Stomach (tissue), 9 donors: Measurements from ENCODE around the gene TENT4B. TPM values are rescaled to one million over a fixed set of nuclear protein-coding genes. Genes with fewer than 3 reads are reported as not detected.

Experiments
- DNase-seq, 2 donors: peaks; one replicate each; pipeline versions ENCODE4 v3.0.0 to v3.0.0-alpha.2; 2013 to 2019
- H3K27ac ChIP-seq, 5 donors: fragments of 200-600 bp in 4 of 5; sonication (generic) in 4 of 5; one replicate each; pipeline ENCODE4 v1.5.1; 2013 to 2019; ENCODE audit warnings: mild to moderate bottlenecking in 1 of 5, moderate library complexity in 1 of 5
- H3K27me3 ChIP-seq, 3 donors: fragments of 200-600 bp; sonication (generic); one replicate each; pipeline ENCODE4 v1.5.1; 2017 to 2019; ENCODE audit warnings: mixed run types in 1 of 3
- H3K36me3 ChIP-seq, 4 donors: fragments of 200-600 bp; sonication (generic); 1 replicate in 3 of 4; 2 replicates in 1 of 4; pipeline ENCODE4 v1.5.1; 2016 to 2019
- H3K4me1 ChIP-seq, 4 donors: fragments of 200-600 bp; sonication (generic); one replicate each; pipeline ENCODE4 v1.5.1; 2016 to 2019
- H3K4me3 ChIP-seq, 4 donors: fragments of 200-600 bp; sonication (generic) in 3 of 4; one replicate each; pipeline ENCODE4 v1.5.1; 2016 to 2019; ENCODE audit warnings: mild to moderate bottlenecking in 1 of 4
- H3K9me3 ChIP-seq, 4 donors: fragments of 200-600 bp; sonication (generic); one replicate each; pipeline ENCODE4 v1.5.1; 2016 to 2019
- EP300 ChIP-seq: sonication (generic); formaldehyde crosslinking; IDR thresholded peaks from one replicate; pipeline ENCODE4 v1.6.1; 2017; ENCODE audit warnings: antibody characterized with exemption
- POLR2A ChIP-seq, 4 donors: fragments of 450-650 bp; IDR thresholded peaks; one replicate each; pipeline ENCODE4 v1.6.1; 2016; ENCODE audit warnings: antibody characterized with exemption in 4 of 4, control low read depth in 2 of 4, mild to moderate bottlenecking in 1 of 4, moderate library complexity in 1 of 4
- POLR2AphosphoS5 ChIP-seq, 3 donors: sonication (generic); formaldehyde crosslinking; IDR thresholded peaks; one replicate each; pipeline ENCODE4 v1.6.1; 2016; ENCODE audit warnings: antibody characterized with exemption in 3 of 3
- whole genome bisulfite sequencing, 5 donors: extraction: QIAGEN DNeasy Blood & Tissue Kit in 3 of 5; methylation state at CpG; one replicate each; pipeline versions ENCODE4 v1.1.5 to v1.1.7; 2013 to 2018; 5-methylcytosine and 5-hydroxymethylcytosine counted together
- intact Hi-C: fragments of 100-400 bp; cut with DNase I; formaldehyde crosslinking; loops from one replicate; pipeline ENCODE4 v1.15.1; 2023; ENCODE audit warnings: low total_unique reads
- polyA plus RNA-seq, 3 donors: library from polyadenylated mRNA; stranded (reverse); fragments of 200-250 nt; gene quantifications; one replicate each; pipeline ENCODE4 v1.2.3, GENCODE V29; 2013
- total RNA-seq, 5 donors: library from RNA; depleted of rRNA; stranded (reverse); fragments of >200 nt; gene quantifications; one replicate each; pipeline versions ENCODE4 v1.1.0 to v1.2.3, GENCODE V29; 2014 to 2016
- TF ChIP-seq, protein P1 (sequence below), 7 experiments: fragments of 450-650 bp in 4 of 7; fragments of 200-600 bp in 3 of 7; sonication (generic) in 3 of 7; IDR thresholded peaks; one replicate each; pipeline ENCODE4 v1.5.1; 2016 to 2019; ENCODE audit warnings: antibody characterized with exemption in 7 of 7, control low read depth in 2 of 7, mild to moderate bottlenecking in 1 of 7
- donor health status: healthy with polysubstance abuse.
- donor health status: Bipolar disorder and iron deficiency.
- donor health status: healthy.

Gene TENT4B
- total and polyA plus RNA-seq, 8 donors = 2.4 to 24.1 (median 8.3) TPM

DNA sequence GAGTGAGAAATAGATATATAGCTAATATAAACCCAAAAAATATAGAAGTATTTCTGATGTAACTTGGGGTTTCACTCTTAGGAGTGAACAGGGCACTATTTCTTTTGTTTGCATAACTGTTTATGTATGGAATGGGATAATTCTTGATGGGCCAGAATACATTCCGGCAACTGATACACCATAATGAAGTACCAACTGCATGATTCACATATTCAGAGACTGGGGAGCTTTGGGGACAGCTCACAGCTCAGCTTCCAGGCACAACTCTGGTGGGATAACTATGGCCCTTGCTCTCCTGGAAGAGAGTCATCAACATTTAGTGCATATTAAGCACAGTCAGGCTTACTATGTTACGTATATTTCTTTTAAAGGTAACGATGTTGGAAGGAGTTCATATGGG, 71.2 kb downstream of the TENT4B start:
- no peak for DNase-seq
- peaks cover 0 to 20% (median 0%) of the 10 kb centered on the region in 4 donors for H3K4me1 ChIP-seq
- H3K36me3 ChIP-seq = peaks cover 29 to 95% (median 84%) of the 10 kb centered on the region in 4 donors
- no peak overlapping the region for H3K4me3 ChIP-seq
- H3K27ac ChIP-seq = no peak overlapping the region
- intact Hi-C loops = no loop called here
- TF ChIP-seq EP300 (no peak), POLR2A (IDR thresholded peaks at IDR 0.05) (no peak), POLR2AphosphoS5 (IDR thresholded peaks at IDR 0.05) (no peak)
- TF ChIP-seq, protein P1, sequence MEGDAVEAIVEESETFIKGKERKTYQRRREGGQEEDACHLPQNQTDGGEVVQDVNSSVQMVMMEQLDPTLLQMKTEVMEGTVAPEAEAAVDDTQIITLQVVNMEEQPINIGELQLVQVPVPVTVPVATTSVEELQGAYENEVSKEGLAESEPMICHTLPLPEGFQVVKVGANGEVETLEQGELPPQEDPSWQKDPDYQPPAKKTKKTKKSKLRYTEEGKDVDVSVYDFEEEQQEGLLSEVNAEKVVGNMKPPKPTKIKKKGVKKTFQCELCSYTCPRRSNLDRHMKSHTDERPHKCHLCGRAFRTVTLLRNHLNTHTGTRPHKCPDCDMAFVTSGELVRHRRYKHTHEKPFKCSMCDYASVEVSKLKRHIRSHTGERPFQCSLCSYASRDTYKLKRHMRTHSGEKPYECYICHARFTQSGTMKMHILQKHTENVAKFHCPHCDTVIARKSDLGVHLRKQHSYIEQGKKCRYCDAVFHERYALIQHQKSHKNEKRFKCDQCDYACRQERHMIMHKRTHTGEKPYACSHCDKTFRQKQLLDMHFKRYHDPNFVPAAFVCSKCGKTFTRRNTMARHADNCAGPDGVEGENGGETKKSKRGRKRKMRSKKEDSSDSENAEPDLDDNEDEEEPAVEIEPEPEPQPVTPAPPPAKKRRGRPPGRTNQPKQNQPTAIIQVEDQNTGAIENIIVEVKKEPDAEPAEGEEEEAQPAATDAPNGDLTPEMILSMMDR (IDR thresholded peaks at IDR 0.05) = no peak
- no peaks in the 10 kb centered on the region for H3K9me3 ChIP-seq
- no peaks in the 10 kb centered on the region for H3K27me3 ChIP-seq
- 84 to 92% (median 86%) methylated on average over 3 of the region's 3 CpGs for WGBS, 5 donors

DNA sequence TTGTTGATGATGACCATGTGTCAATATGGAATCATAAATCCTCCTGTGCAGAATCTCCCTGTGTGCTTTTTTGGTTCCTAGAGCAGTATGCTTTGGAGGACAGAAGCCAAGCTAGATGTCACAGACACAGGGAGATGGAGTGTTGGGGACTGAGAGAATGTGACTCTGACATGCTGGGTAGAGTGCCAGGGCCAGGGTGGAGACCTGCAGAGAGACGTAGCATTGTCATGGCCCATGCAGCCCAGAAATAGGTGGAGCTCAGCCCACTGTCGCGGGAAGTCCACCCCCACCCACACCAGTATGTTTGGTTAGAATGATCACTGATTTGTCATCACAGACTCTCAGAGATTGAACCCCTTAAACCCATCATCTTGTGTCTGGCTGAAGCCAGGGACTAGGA, 74.0 kb downstream of the TENT4B start:
- H3K9me3 ChIP-seq = no peaks in the 10 kb centered on the region
- H3K4me3 ChIP-seq = no peak overlapping the region
- no peak overlapping the region for H3K27ac ChIP-seq
- no peak for DNase-seq
- intact Hi-C loops = no loop called here
- H3K27me3 ChIP-seq = no peaks in the 10 kb centered on the region
- no peak for TF ChIP-seq POLR2AphosphoS5 (IDR thresholded peaks at IDR 0.05)
- TF ChIP-seq, protein P1 (IDR thresholded peaks at IDR 0.05) = no peak
- no peak for TF ChIP-seq POLR2A (IDR thresholded peaks at IDR 0.05)
- no peak for TF ChIP-seq EP300
- peaks cover 28 to 73% (median 68%) of the 10 kb centered on the region in 4 donors for H3K36me3 ChIP-seq
- WGBS, 5 donors = 73 to 88% (median 81%) methylated on average over 3 of the region's 3 CpGs
- H3K4me1 ChIP-seq = peaks cover 0 to 20% (median 0%) of the 10 kb centered on the region in 4 donors

DNA sequence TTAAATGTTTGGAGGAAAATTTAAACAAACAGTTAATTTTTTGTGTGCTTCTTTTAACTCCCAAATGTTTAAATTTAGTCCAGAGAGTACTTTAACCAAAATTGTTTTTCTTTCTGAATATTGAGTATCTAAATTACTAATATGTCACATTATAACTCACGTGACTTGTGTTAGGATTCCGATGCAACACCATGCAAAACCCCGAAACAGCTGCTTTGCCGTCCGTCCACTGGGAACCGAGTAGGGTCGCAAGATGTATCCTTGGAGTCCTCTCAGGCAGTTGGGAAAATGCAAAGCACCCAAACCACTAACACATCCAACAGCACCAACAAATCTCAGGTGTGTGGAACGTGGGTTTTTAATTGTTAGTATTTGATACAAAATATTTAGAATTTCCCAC, 74.6 kb downstream of the TENT4B start:
- Histone ChIP-seq H3K4me1 (peaks cover 0 to 20% (median 0%) of the 10 kb centered on the region in 4 donors), H3K4me3 (no peak overlapping the region), H3K27me3 (no peaks in the 10 kb centered on the region), H3K36me3 (peaks cover 28 to 68% (median 62%) of the 10 kb centered on the region in 4 donors), H3K27ac (no peak overlapping the region), H3K9me3 (no peaks in the 10 kb centered on the region)
- WGBS, 5 donors = 82 to 85% (median 84%) methylated on average over 8 of the region's 8 CpGs
- DNase-seq = no peak
- no peak for TF ChIP-seq POLR2AphosphoS5 (IDR thresholded peaks at IDR 0.05)
- no peak for TF ChIP-seq POLR2A (IDR thresholded peaks at IDR 0.05)
- TF ChIP-seq, protein P1 (IDR thresholded peaks at IDR 0.05) = no peak
- no peak for TF ChIP-seq EP300
- intact Hi-C loops = no loop called here

DNA sequence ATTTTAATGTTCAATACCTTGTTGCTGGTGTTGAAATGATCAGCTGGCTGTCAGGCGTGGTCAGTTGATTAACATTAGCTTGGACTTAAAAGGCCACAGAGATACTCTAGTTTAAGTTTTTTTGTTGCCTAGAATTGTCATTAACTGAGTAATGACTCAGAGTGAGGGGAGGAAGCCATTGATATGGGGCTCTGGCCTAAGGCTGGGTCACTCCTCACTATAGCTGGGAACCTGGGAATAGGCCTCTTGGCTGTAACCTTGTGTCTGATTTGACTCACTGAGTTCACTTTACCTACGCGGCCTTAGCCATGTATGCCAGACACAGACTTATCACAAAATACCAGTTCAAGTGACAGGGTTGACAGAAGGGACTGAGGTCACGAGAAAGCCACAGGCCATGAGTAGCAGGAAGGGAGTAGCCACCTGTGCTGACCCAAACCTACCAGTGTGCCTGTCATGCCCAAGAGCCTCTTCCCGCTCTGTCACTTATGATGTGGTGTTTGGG, 75.3 kb downstream of the TENT4B start:
- Histone ChIP-seq H3K9me3 (no peaks in the 10 kb centered on the region), H3K4me3 (no peak overlapping the region), H3K27me3 (no peaks in the 10 kb centered on the region), H3K4me1 (peaks cover 0 to 12% (median 0%) of the 10 kb centered on the region in 4 donors), H3K27ac (no peak overlapping the region), H3K36me3 (peaks cover 24 to 61% (median 55%) of the 10 kb centered on the region in 4 donors)
- 89 to 99% (median 93%) methylated on average over 5 of the region's 5 CpGs for WGBS, 5 donors
- intact Hi-C loops = no loop called here
- TF ChIP-seq POLR2AphosphoS5 (IDR thresholded peaks at IDR 0.05) (no peak), POLR2A (IDR thresholded peaks at IDR 0.05) (no peak), EP300 (no peak)
- TF ChIP-seq, protein P1 (IDR thresholded peaks at IDR 0.05) = no peak
- DNase-seq = no peak
